ENCODE results near the gene FGD2.

Gene FGD2

DNA sequence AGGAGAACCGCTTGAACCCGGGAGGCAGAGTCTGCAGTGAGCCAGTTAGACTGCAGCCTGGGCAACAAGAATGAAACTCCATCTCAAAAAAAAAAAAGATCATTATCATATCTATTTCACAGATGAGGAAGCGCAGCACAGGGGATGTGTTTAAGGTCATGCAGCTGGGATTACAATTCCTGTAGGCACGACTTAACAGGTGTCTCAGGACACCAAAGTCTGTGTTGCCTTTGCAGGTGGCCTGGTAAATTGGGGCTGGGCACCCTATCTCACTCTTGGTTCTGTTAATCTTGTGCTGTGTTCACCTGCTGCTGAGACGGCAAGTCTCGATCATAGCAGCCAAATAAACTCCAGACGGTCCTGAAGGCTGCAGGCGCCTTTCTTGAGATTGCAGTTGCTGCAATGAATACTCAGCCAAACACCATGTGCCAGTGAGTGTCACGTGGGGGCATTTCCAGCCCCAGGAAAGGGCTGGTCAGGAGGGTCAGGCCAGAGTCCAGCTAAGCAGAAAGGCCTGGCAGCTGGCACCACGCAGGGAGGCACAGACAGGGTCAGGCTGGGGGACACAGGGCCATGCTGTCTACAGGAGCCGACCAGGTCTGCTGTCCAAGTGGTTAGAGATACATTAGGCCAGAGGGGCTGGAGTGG lies 55.8 kb downstream of the FGD2 start:
- Mint-ChIP-seq H3K4me1 (peaks cover 9% of the 10 kb centered on the region), H3K36me3 (no peaks in the 10 kb centered on the region), H3K27me3 (peaks cover 4% of the 10 kb centered on the region), H3K9me3 (no peaks in the 10 kb centered on the region), H3K27ac (no peak overlapping the region), H3K4me3 (no peak overlapping the region)
- DNase-seq = no peak
- CTCF ChIA-PET = interaction anchor here (0.6 kb wide), 1 partner anchor 226 kb away, joined by 5 read pairs; no protein-coding TSS in a partner anchor

DNA sequence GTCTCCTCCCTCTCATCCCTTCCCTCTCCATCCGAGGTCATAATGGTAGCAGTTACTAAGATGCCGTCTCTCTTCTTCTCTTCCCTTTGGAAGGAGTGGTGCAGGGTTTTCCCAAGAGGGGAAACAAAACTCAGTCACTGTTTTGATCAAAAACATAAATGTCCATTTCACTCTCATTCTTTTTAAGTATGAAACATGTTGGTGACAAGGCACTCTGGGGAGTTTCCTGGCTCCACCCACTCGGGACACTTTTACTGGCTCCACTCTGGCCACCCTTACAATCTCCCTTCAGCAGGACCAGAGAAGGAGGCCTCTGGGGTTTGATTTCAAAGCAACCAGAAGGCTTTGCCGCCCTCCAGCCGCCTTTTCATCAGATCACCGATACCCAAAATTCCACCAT lies 57.0 kb downstream of the FGD2 start:
- H3K4me1 Mint-ChIP-seq = peaks cover 8% of the 10 kb centered on the region
- H3K4me3 Mint-ChIP-seq = no peak overlapping the region
- H3K9me3 Mint-ChIP-seq = no peaks in the 10 kb centered on the region
- H3K27ac Mint-ChIP-seq = no peak overlapping the region
- DNase-seq = no peak
- CTCF ChIA-PET = no interaction called here
- H3K36me3 Mint-ChIP-seq = no peaks in the 10 kb centered on the region
- H3K27me3 Mint-ChIP-seq = peaks cover 4% of the 10 kb centered on the region

DNA sequence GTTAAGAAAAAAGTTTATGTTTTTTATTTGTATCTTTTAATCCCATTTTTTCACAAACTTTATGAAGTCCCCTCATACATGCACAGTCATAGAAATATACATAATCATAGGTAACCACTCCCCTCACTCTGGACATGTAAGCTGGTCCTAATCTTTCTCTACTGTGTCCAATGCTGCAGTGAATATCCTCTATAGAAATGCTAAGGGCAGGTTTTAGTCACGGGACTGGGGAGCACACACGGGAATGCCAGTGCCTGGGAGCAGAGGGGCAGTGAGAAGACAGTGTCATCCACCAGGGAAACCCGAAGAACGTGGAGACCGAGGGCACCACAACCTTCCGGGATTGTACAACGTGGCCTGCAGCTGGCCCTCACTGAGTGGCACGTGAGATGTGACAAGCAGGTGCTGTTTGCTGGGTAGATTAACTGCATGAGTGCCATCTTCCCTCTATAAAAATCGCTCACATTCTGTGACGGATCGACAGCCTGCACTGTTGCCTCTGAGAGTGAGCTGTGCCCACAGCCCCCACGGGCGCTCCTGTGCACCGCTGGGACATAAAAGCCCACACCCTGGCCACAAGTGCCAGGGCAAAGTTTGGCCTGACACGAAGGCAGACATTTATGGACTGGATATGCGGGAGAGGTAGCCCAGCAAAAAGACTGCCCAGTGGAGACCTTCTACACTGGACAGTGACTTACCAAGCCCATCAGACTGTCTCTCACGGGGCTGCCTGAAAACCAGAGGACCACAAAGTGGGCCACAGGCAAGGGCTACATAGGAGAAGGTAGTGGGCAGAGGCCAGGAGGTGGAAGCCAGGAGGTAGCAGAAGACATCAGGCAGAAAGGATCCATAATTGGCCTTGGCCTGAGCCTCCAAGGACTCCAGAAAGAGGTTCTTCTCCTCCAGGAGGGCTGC lies 63.2 kb downstream of the FGD2 start:
- Mint-ChIP-seq H3K4me3 (no peak overlapping the region), H3K27ac (no peak overlapping the region), H3K27me3 (no peaks in the 10 kb centered on the region), H3K4me1 (peaks cover 32% of the 10 kb centered on the region), H3K36me3 (no peaks in the 10 kb centered on the region), H3K9me3 (no peaks in the 10 kb centered on the region)
- DNase-seq = no peak
- CTCF ChIA-PET = interaction anchor here (0.9 to 1.0 kb wide), 2 partner anchors 8 to 50 kb away, joined by 3 read pairs; no protein-coding TSS in a partner anchor

DNA sequence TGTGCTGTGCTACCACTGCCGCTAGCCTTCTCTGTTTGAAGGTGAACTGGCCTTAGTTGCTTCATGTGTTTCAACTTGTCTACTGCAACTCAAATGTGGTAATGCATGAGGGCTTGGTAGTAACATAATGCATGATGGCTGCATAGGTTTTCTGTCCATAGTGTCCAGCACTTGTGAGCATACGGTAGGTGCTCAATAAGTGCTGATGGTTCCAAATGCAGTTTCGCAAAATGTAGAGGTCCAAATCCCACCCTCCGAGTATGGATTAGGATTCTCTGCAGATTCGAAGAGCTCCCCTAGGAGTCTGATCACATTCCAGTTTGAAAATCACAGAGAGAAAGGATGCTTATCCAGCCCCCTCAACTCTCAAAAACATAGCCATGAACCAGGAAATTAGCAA lies 64.2 kb downstream of the FGD2 start:
- Mint-ChIP-seq H3K4me3 (no peak overlapping the region), H3K27me3 (peaks cover 5% of the 10 kb centered on the region), H3K4me1 (peaks cover 32% of the 10 kb centered on the region), H3K27ac (no peak overlapping the region), H3K36me3 (no peaks in the 10 kb centered on the region), H3K9me3 (no peaks in the 10 kb centered on the region)
- CTCF ChIA-PET = interaction anchor here (0.6 to 0.9 kb wide), 4 partner anchors 18 to 102 kb away, joined by 3 read pairs; no protein-coding TSS in a partner anchor
- no peak for DNase-seq

DNA sequence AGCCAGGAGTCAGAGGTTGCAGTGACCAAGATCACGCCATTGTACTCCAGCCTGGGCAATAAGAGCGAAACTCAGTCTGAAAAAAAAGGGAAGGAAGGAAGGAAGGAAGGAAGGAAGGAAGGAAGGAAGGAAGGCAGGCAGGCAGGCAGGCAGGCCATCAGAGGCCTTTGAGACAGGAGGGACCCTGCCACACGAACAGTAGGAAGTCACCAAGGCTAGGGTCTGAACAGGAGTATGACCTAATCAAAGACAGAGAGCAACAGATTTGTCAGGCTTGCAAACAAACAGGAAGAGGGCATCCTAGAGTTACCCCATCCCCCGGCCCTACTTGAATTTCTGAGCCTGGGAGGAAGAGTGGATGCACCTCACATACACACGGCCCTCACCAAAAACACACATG lies 67.1 kb downstream of the FGD2 start:
- CTCF ChIA-PET = interaction anchor here (1.3 kb wide), 2 partner anchors 100 to 138 kb away, joined by 4 to 5 read pairs; no protein-coding TSS in a partner anchor
- H3K27me3 Mint-ChIP-seq = peaks cover 13% of the 10 kb centered on the region
- H3K9me3 Mint-ChIP-seq = no peaks in the 10 kb centered on the region
- peak; percentile 62 for DNase-seq
- peaks cover 30% of the 10 kb centered on the region for H3K4me1 Mint-ChIP-seq
- H3K27ac Mint-ChIP-seq = peak overlapping the region; percentile 73
- no peak overlapping the region for H3K4me3 Mint-ChIP-seq
- H3K36me3 Mint-ChIP-seq = no peaks in the 10 kb centered on the region

DNA sequence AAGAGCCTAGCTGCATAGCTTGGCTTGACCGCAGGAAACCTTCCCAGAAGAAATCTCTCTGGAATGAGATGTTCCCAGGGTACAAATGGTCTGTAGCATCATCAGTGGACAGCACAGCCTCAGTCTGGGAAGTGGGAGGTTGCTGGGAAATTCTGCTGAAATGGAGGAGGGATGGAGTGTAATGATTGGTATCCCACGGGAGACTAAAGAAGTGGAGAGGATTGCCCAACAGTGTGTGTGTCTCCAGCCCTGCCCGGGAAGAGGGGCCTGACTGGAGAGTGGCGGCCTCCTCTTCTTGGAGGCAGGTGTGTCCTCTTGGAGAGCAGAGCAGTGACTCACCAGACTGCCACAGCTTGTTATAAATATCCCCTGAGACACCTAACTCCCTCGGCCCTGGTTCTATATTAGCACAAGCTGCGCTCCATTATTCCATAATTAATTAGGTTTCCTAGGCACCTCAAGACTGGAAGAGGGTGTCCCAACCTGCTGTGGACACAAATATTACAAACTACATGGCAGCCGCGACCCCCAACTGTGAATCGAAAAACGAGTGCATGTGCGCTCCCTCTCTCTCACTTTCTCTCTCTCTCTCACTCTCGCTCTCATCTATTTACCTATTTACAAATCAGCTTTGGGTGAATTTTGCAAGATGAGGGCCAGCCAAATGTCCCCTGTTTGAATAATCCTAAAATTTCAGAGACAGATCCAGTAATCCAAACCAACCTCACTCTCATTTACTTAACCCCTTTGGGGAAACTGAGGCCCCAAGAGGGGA lies 68.8 kb downstream of the FGD2 start:
- no peaks in the 10 kb centered on the region for H3K36me3 Mint-ChIP-seq
- peaks cover 25% of the 10 kb centered on the region for H3K4me1 Mint-ChIP-seq
- CTCF ChIA-PET = no interaction called here
- DNase-seq = no peak
- no peak overlapping the region for H3K27ac Mint-ChIP-seq
- no peak overlapping the region for H3K4me3 Mint-ChIP-seq
- H3K9me3 Mint-ChIP-seq = no peaks in the 10 kb centered on the region
- peaks cover 20% of the 10 kb centered on the region for H3K27me3 Mint-ChIP-seq

DNA sequence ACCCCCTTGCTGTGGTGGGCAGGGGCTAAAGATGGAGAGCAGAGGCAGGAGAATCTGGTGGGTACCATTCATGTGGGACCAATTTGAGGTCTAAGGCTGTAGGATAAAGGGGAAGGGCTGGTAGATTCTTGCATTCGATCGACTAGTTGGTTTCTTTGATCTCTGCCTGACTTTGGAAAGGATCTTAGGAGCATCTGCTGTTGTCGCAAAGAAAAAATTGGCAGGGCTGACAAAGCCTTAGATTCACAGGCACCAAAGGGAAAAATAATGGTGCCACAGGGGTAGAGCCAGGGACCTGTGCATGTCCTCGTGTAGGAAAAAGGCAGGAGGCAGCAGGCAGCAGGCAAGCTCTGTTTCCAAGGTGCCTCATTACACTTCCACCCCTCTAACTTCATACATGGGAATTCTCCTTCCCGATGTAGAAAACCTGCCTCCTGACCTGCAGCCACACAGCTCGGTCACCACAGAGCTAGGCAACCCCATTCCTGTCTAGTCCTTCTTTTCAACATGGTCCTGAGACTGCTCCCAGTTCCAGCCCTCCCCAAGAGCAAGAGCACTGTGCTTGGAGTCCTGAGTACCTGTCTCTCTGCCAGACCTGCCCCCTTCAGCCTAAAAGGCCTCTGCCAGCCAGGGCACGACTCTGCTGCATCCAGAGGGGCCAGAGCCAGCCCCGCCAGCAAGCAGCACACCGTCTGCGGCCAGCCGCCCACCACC lies 71.9 kb downstream of the FGD2 start:
- no peak for DNase-seq
- no peak overlapping the region for H3K27ac Mint-ChIP-seq
- H3K4me1 Mint-ChIP-seq = peaks cover 13% of the 10 kb centered on the region
- CTCF ChIA-PET = interaction anchor here (1.2 kb wide), 1 partner anchor 10 kb away, joined by 3 read pairs; no protein-coding TSS in a partner anchor
- no peak overlapping the region for H3K4me3 Mint-ChIP-seq
- no peaks in the 10 kb centered on the region for H3K36me3 Mint-ChIP-seq
- peaks cover 33% of the 10 kb centered on the region for H3K27me3 Mint-ChIP-seq
- H3K9me3 Mint-ChIP-seq = no peaks in the 10 kb centered on the region

DNA sequence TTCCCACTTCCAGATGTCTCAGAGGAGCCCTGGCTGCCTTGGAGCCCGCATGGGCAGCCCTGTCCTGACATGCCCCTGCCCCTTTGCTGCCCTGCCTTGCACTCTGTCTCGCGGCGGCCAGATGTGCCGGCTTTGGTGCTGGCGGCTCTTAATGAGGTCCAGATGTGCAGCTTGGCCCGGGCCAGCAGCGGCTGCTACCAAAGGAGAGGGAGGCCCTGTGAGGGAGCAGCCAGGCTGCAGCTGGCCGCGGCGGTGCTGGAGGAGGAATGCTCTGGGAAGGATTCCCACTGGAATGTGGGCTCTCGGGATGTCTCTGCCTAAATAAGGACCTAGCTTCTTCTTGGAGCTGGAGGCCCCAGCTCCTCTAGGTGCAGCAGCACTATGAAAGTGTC lies 72.4 kb downstream of the FGD2 start:
- Mint-ChIP-seq H3K9me3 (no peaks in the 10 kb centered on the region), H3K27ac (no peak overlapping the region), H3K36me3 (no peaks in the 10 kb centered on the region), H3K4me1 (peaks cover 7% of the 10 kb centered on the region), H3K4me3 (no peak overlapping the region), H3K27me3 (peaks cover 35% of the 10 kb centered on the region)
- CTCF ChIA-PET = no interaction called here
- DNase-seq = no peak

All from activated naive CD4-positive, alpha-beta T cell treated with anti-CD3 and anti-CD28 coated beads, Interleukin-2, amount 10 ng/mL, durations not matched to agents 7 days and 5 days (primary cell).